ENCODE data around the gene POU2F3. TPM values are rescaled to one million over a fixed set of nuclear protein-coding genes. Genes with fewer than 3 reads are reported as not detected.

POU2F3 gene
- total and polyA plus RNA-seq, 2 of the 13 experiments (the other 11 are each of a cell fraction or from before 2014, with no cell fraction given): not detected

- no peak for TF ChIP-seq ARID4A (CRISPR knock-in tag; IDR thresholded peaks at IDR 0.05; ENCODE audit: borderline replicate concordance)
- peak; percentile 96 for TF ChIP-seq STAG1 (CRISPR knock-in tag; IDR thresholded peaks at IDR 0.05)
- no peak for TF ChIP-seq ZNF616 (CRISPR knock-in tag; IDR thresholded peaks at IDR 0.05; ENCODE audit: low read depth)
- TF ChIP-seq PLSCR1 (CRISPR knock-in tag; IDR thresholded peaks at IDR 0.05; ENCODE audit: borderline replicate concordance): no peak
- TF ChIP-seq MYC (CRISPR knock-in tag; IDR thresholded peaks at IDR 0.05; ENCODE audit: borderline replicate concordance): peak; percentile 30; the same call in 1 of the 2 replicates
- 0 out of 2 replicates have a peak, but pooled peaks have one; percentile 28 for TF ChIP-seq ZNF331 (CRISPR knock-in tag; IDR thresholded peaks at IDR 0.05)
- peak in 1 of 2 experiments; percentile 28; a peak in 1 of 4 replicates for TF ChIP-seq HMGXB4 (CRISPR knock-in tag; IDR thresholded peaks at IDR 0.05; ENCODE audit: borderline replicate concordance in 1 of 2, low read depth in 1 of 2)
- TF ChIP-seq HOXA3 (CRISPR knock-in tag; IDR thresholded peaks at IDR 0.05): peak; percentile 31; the same call in 1 of the 2 replicates
- peak; percentile 84 for TF ChIP-seq RAD21 (CRISPR knock-in tag; IDR thresholded peaks at IDR 0.05)
- no peak for TF ChIP-seq SNAPC5 (CRISPR knock-in tag; IDR thresholded peaks at IDR 0.05; ENCODE audit: borderline replicate concordance)
These were observed 4.8 kb upstream of the POU2F3 start (continued) for GRCh38 chr11:120235024-120235628.
